Esophagus (tissue), 2 donors: ENCODE data around the gene FLYWCH2. TPM values are rescaled to one million over a fixed set of nuclear protein-coding genes. Genes with fewer than 3 reads are reported as not detected.
A peak's percentile ranks its signal among the peaks of the same experiment; 100 is the strongest.

ENCODE experiments used
- H3K27ac ChIP-seq, 2 donors: one replicate each; pipeline ENCODE4 v1.5.1; 2013; ENCODE audit warnings: low read depth in 2 of 2, mild to moderate bottlenecking in 2 of 2, inconsistent platforms in 1 of 2, low read length in 1 of 2, moderate library complexity in 1 of 2
- H3K27me3 ChIP-seq, 2 donors: one replicate each; pipeline ENCODE4 v1.6.1; 2013; ENCODE audit warnings: low read length in 2 of 2, control low read depth in 1 of 2, mild to moderate bottlenecking in 1 of 2; ENCODE audit not compliant: insufficient read depth in 2 of 2, control insufficient read depth in 1 of 2
- H3K36me3 ChIP-seq, 2 donors: one replicate each; pipeline ENCODE4 v1.6.1; 2013; ENCODE audit warnings: low read length in 1 of 2; ENCODE audit not compliant: control insufficient read depth in 2 of 2, insufficient read depth in 2 of 2
- H3K4me1 ChIP-seq, 2 donors: one replicate each; pipeline ENCODE4 v1.6.1; 2013; ENCODE audit warnings: low read length in 1 of 2; ENCODE audit not compliant: control insufficient read depth in 2 of 2, insufficient read depth in 2 of 2
- H3K4me3 ChIP-seq, 2 donors: one replicate each; pipeline ENCODE4 v1.5.1; 2013; ENCODE audit warnings: low read length in 2 of 2, mild to moderate bottlenecking in 2 of 2, low read depth in 1 of 2, moderate library complexity in 1 of 2
- H3K9me3 ChIP-seq, 2 donors: one replicate each; pipeline ENCODE4 v1.6.1; 2013; ENCODE audit warnings: mild to moderate bottlenecking in 2 of 2, low read depth in 1 of 2, low read length in 1 of 2, moderate library complexity in 1 of 2; ENCODE audit not compliant: control insufficient read depth in 2 of 2, insufficient read depth in 1 of 2
- WGBS, 2 donors: extraction: QIAGEN DNeasy Blood & Tissue Kit; methylation state at CpG; one replicate each; pipeline ENCODE4 v1.1.7; 2013; 5-methylcytosine and 5-hydroxymethylcytosine counted together
- polyA plus RNA-seq, 2 donors: library from polyadenylated mRNA; stranded (reverse); fragments of 200-250 nt; gene quantifications; one replicate each; pipeline ENCODE4 v1.2.3, GENCODE V29; 2013
- donor health status: healthy with polysubstance abuse.
- donor health status: Bipolar disorder and iron deficiency.

Gene FLYWCH2
- polyA plus RNA-seq, 2 donors, result 23.9 to 30.9 TPM

- no peaks in the 10 kb centered on the region for H3K27me3 ChIP-seq
These were observed 29.4 kb upstream of the FLYWCH2 start for GRCh38 chr16:2853531-2854073.

GRCh38 chr16:2854700-2855309, 28.2 kb upstream of the FLYWCH2 start:
- Histone ChIP-seq H3K27me3 (no peaks in the 10 kb centered on the region), H3K9me3 (peaks cover 0 to 2% of the 10 kb centered on the region in 2 donors), H3K4me1 (peaks cover 0 to 19% of the 10 kb centered on the region in 2 donors), H3K4me3 (no peak overlapping the region), H3K27ac (no peak overlapping the region), H3K36me3 (peaks cover 0 to 18% of the 10 kb centered on the region in 2 donors)
- WGBS, 2 donors, result 71 to 81% methylated on average over 5 of the region's 5 CpGs

More at GRCh38 chr16:2853531-2854073, 29.4 kb upstream of the FLYWCH2 start:
- Histone ChIP-seq H3K4me3 (no peak overlapping the region), H3K36me3 (peaks cover 0 to 16% of the 10 kb centered on the region in 2 donors), H3K9me3 (peaks cover 0 to 2% of the 10 kb centered on the region in 2 donors), H3K27ac (no peak overlapping the region), H3K4me1 (peaks cover 0 to 19% of the 10 kb centered on the region in 2 donors)
- WGBS, 2 donors, result 84 to 86% methylated on average over 18 of the region's 18 CpGs

DNA sequence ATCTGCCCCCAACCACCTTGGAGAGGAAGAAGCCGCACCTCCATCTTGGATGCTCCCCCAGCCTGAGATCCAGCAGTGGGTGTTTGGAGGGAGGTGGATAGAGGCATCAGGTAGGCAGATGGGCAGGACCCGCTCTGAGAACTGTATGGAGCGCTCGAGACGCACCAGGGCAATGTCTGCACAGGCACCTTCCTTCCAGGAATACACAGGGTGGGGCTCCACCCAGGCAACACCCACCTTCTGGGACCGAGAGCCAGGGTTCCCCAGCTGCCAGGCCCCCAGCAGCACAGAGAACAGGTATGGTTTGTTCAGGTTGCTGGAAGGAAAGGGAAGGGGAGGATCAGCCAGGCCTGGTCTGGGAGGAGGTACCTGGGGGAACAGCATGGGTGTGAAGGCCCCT, 27.5 kb upstream of the FLYWCH2 start:
- WGBS, 2 donors, result 59 to 60% methylated on average over 6 of the region's 6 CpGs
- Histone ChIP-seq H3K4me1 (peaks cover 0 to 16% of the 10 kb centered on the region in 2 donors), H3K9me3 (peaks cover 1 to 2% of the 10 kb centered on the region in 2 donors), H3K27me3 (no peaks in the 10 kb centered on the region), H3K27ac (peak overlapping the region; percentile 74 to 95), H3K36me3 (peaks cover 0 to 18% of the 10 kb centered on the region in 2 donors), H3K4me3 (peak overlapping the region; percentile 18 to 71)

- H3K27ac ChIP-seq, result peak overlapping the region; percentile 94 to 95
- WGBS, 2 donors, result 84% methylated on average over 14 of the region's 14 CpGs
- H3K27me3 ChIP-seq, result no peaks in the 10 kb centered on the region
- H3K9me3 ChIP-seq, result peaks cover 5 to 6% of the 10 kb centered on the region in 2 donors
- peaks cover 0 to 18% of the 10 kb centered on the region in 2 donors for H3K36me3 ChIP-seq
- peak overlapping the region; percentile 71 to 73 for H3K4me3 ChIP-seq
- H3K4me1 ChIP-seq, result peaks cover 0 to 16% of the 10 kb centered on the region in 2 donors
These were observed 26.8 kb upstream of the FLYWCH2 start for GRCh38 chr16:2856061-2856670.

- peak overlapping the region; percentile 94 to 95 for H3K27ac ChIP-seq
These were observed 26.1 kb upstream of the FLYWCH2 start for GRCh38 chr16:2856686-2857450.

GRCh38 chr16:2857451-2858244, 25.4 kb upstream of the FLYWCH2 start, which contains the start of gene PRSS22:
Gene PRSS22, minus strand, starts transcription at chr16:2858170. Its CDS starts 66 bp downstream, at chr16:2858104.
- H3K27me3 ChIP-seq, result no peaks in the 10 kb centered on the region
- H3K27ac ChIP-seq, result peak within 1 kb of the TSS; percentile 94 to 95
- H3K9me3 ChIP-seq, result peaks cover 5 to 6% of the 10 kb centered on the region in 2 donors
- peaks cover 0 to 16% of the 10 kb centered on the region in 2 donors for H3K4me1 ChIP-seq
- peaks cover 0 to 18% of the 10 kb centered on the region in 2 donors for H3K36me3 ChIP-seq
- 6 to 7% methylated on average over 42 of the region's 42 CpGs for WGBS, 2 donors
- H3K4me3 ChIP-seq, result peak within 1 kb of the TSS; percentile 71 to 73

More at GRCh38 chr16:2856686-2857450, 26.1 kb upstream of the FLYWCH2 start:
- H3K4me1 ChIP-seq, result peaks cover 0 to 16% of the 10 kb centered on the region in 2 donors
- WGBS, 2 donors, result 80 to 87% methylated on average over 20 to 24 of the region's 24 CpGs
- H3K9me3 ChIP-seq, result peaks cover 5 to 6% of the 10 kb centered on the region in 2 donors
- no peaks in the 10 kb centered on the region for H3K27me3 ChIP-seq
- peaks cover 0 to 18% of the 10 kb centered on the region in 2 donors for H3K36me3 ChIP-seq
- H3K4me3 ChIP-seq, result peak overlapping the region; percentile 71 to 73

DNA sequence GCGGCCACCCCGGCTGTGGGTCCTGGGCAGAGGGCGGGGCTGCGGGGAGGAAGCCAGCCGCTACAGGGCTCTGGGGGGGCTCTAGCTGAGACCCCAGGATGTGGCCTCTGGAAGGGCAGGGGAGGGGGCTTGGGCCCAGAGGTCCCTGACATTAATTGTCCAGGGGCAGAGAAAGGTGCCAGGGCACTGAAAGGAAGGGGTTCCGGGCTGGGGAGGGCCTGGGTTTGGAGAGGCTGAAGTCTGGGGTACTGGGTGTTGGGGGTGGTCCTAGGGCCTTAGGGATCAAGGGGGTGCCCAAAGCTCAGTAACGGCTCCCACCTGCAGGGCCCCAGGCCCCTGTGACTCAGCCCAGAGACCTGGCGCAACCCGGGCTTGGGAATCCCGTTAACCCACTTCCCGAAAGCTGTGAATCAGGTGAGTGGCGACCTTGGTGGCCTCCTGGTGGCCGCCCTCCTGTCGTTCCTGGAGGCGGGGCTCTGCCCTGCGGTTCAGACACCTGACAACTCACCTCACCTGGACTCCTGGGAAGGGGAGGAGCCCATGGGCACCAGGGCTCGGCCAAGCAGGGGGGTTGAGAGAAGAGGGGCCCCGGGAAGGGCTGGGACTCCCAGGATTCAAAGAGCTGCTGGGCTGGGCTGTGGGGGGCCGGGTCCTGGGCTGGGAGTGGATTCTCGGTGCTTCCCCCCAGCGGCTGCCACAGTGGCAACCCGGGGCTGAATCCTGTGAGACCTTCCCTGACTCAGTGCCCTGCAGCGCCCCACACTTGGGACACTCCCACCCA, 24.6 kb upstream of the FLYWCH2 start:
- peaks cover 5 to 6% of the 10 kb centered on the region in 2 donors for H3K9me3 ChIP-seq
- peak overlapping the region; percentile 94 to 95 for H3K27ac ChIP-seq
- peaks cover 0 to 16% of the 10 kb centered on the region in 2 donors for H3K4me1 ChIP-seq
- 8 to 12% methylated on average over 21 to 23 of the region's 23 CpGs for WGBS, 2 donors
- peaks cover 0 to 12% of the 10 kb centered on the region in 2 donors for H3K36me3 ChIP-seq
- H3K4me3 ChIP-seq, result peak overlapping the region; percentile 71 to 73
- no peaks in the 10 kb centered on the region for H3K27me3 ChIP-seq

- Histone ChIP-seq H3K9me3 (peaks cover 4 to 5% of the 10 kb centered on the region in 2 donors), H3K4me1 (peaks cover 0 to 12% of the 10 kb centered on the region in 2 donors), H3K36me3 (peaks cover 0 to 7% of the 10 kb centered on the region in 2 donors), H3K27ac (no peak overlapping the region), H3K27me3 (no peaks in the 10 kb centered on the region), H3K4me3 (no peak overlapping the region)
- 75 to 80% methylated on average over 10 of the region's 10 CpGs for WGBS, 2 donors
These were observed 23.2 kb upstream of the FLYWCH2 start for GRCh38 chr16:2859686-2860265.
